Thyroid gland (tissue), 4 donors: ENCODE results near the gene ATE1. TPM values are rescaled to one million over a fixed set of nuclear protein-coding genes. Genes with fewer than 3 reads are reported as not detected.
"Not testable (repeated sequence)": the region's sequence is repeated elsewhere in the genome, so short reads cannot be mapped to it uniquely, and the experiment has no call there.

Experiments
- DNase-seq, 2 donors: peaks; one replicate each; pipeline ENCODE4 v3.0.0-alpha.2; 2019
- H3K27ac ChIP-seq, 3 donors: fragments of 200-600 bp; sonication (generic); 1 replicate in 2 of 3; 2 replicates in 1 of 3; pipeline ENCODE4 v1.5.1; 2016 to 2019; ENCODE audit warnings: mild to moderate bottlenecking in 1 of 3, moderate library complexity in 1 of 3
- H3K27me3 ChIP-seq: fragments of 200-600 bp; sonication (generic); one replicate; pipeline ENCODE4 v1.5.1; 2019
- H3K36me3 ChIP-seq, 2 donors: fragments of 200-600 bp; sonication (generic); one replicate each; pipeline ENCODE4 v1.5.1; 2016 to 2019
- H3K4me1 ChIP-seq, 2 donors: fragments of 200-600 bp; sonication (generic); one replicate each; pipeline ENCODE4 v1.5.1; 2017 to 2019
- H3K4me3 ChIP-seq, 3 donors: fragments of 200-600 bp; sonication (generic); replicated peaks in 1 of 3; 1 replicate in 2 of 3; 2 replicates in 1 of 3; pipeline ENCODE4 v1.5.1; 2016; ENCODE audit warnings: mild to moderate bottlenecking in 1 of 3
- H3K9me3 ChIP-seq: fragments of 200-600 bp; sonication (generic); one replicate; pipeline ENCODE4 v1.5.1; 2017
- POLR2A ChIP-seq, 2 donors: fragments of 450-650 bp; IDR thresholded peaks; one replicate each; pipeline ENCODE4 v1.6.1; 2017; ENCODE audit warnings: antibody characterized with exemption in 2 of 2, mild to moderate bottlenecking in 2 of 2, moderate library complexity in 1 of 2
- WGBS, 2 donors: methylation state at CpG; one replicate each; pipeline ENCODE4 v1.1.5; 2017; 5-methylcytosine and 5-hydroxymethylcytosine counted together
- intact Hi-C: fragments of 100-400 bp; cut with DNase I; formaldehyde crosslinking; loops from one replicate; pipeline ENCODE4 v1.15.1; 2023
- total RNA-seq, 4 donors: library from RNA; depleted of rRNA; stranded (reverse); fragments of >200 nt; gene quantifications; one replicate each; pipeline ENCODE4 v1.2.3, GENCODE V29; 2016
- TF ChIP-seq, protein P1 (sequence below), 6 experiments: fragments of 200-600 bp in 3 of 6; fragments of 450-650 bp in 3 of 6; sonication (generic) in 3 of 6; IDR thresholded peaks; one replicate each; pipeline ENCODE4 v1.5.1; 2016 to 2019; ENCODE audit warnings: antibody characterized with exemption in 6 of 6, mild to moderate bottlenecking in 2 of 6, inconsistent platforms in 1 of 6, moderate library complexity in 1 of 6

The ATE1 gene
- total RNA-seq, 4 donors from 2014 or later: 47.3 to 66.0 (median 58.0) TPM

DNA sequence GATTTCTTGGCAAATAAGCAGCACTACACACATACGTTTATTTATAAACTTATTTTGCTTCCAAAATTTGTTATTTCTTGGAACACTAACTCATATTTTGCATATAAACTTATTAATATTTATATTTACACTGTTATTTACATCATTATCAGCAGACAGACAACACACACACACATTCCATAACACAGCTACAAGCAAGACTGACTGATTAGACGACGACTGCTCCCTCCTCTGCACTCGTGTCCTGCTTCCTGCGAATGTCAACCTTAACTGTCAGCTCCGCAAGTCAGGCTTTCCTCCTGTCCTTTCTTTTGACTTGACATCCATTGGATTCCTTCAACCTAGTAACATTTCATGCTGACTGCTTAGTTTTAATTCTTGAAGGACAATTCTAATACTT lies 96.6 kb downstream of the ATE1 start:
- H3K36me3 ChIP-seq: peaks cover 0 to 3% of the 10 kb centered on the region in 2 donors
- no peak for TF ChIP-seq POLR2A (IDR thresholded peaks at IDR 0.05)
- TF ChIP-seq, protein P1, sequence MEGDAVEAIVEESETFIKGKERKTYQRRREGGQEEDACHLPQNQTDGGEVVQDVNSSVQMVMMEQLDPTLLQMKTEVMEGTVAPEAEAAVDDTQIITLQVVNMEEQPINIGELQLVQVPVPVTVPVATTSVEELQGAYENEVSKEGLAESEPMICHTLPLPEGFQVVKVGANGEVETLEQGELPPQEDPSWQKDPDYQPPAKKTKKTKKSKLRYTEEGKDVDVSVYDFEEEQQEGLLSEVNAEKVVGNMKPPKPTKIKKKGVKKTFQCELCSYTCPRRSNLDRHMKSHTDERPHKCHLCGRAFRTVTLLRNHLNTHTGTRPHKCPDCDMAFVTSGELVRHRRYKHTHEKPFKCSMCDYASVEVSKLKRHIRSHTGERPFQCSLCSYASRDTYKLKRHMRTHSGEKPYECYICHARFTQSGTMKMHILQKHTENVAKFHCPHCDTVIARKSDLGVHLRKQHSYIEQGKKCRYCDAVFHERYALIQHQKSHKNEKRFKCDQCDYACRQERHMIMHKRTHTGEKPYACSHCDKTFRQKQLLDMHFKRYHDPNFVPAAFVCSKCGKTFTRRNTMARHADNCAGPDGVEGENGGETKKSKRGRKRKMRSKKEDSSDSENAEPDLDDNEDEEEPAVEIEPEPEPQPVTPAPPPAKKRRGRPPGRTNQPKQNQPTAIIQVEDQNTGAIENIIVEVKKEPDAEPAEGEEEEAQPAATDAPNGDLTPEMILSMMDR (IDR thresholded peaks at IDR 0.05): no peak
- no peaks in the 10 kb centered on the region for H3K9me3 ChIP-seq
- no peak for DNase-seq
- no peaks in the 10 kb centered on the region for H3K27me3 ChIP-seq
- WGBS, 2 donors: 94 to 97% methylated on average over 6 of the region's 6 CpGs
- H3K4me3 ChIP-seq: no peak overlapping the region
- H3K4me1 ChIP-seq: no peaks in the 10 kb centered on the region
- H3K27ac ChIP-seq: no peak overlapping the region
- intact Hi-C loops: no loop called here

DNA sequence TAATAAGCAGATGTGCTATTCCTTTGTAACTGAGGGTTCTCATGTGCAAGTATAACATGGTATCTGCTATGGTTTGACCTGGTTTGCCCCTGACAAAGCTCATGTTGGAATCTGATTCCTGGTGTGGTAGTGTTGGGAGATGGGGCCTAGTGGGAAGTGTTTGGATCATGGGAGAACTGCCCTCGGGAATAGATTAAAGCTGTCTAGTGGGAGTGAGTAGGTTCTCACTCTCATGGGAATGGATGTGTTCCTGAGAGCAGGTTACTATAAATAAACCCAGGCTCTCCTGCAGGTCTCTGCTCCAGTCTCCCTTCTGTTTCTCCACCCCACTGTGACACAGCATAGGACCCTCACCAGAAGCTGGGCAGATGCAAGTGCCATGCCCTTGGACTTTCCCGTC lies 97.7 kb downstream of the ATE1 start:
- no peaks in the 10 kb centered on the region for H3K27me3 ChIP-seq
- WGBS, 2 donors: 97 to 100% methylated on average over 2 of the region's 2 CpGs
- H3K36me3 ChIP-seq: no peaks in the 10 kb centered on the region
- TF ChIP-seq POLR2A (IDR thresholded peaks at IDR 0.05): no peak
- TF ChIP-seq, protein P1 (IDR thresholded peaks at IDR 0.05): no peak
- intact Hi-C loops: no loop called here
- no peak overlapping the region for H3K4me3 ChIP-seq
- no peaks in the 10 kb centered on the region for H3K4me1 ChIP-seq
- H3K9me3 ChIP-seq: no peaks in the 10 kb centered on the region
- DNase-seq: no peak
- no peak overlapping the region for H3K27ac ChIP-seq

DNA sequence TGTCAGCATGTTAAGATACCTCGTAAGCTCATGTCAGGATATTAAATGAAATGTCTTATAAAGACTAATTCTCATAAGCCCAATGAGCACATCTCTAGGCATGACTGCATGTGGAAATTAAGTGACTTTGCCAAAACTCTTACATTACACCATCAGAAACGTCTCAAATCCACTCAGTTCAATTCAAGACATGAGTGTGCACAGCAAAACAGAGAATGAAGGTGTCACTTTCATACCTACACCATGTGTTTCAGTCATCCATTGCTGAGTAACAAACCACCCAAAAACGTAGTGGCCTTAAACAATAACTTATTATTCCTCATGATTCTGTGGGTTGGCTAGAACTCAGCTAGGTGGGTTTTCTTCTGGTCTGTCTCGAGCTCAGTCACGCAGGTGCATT lies 99.8 kb downstream of the ATE1 start:
- TF ChIP-seq, protein P1 (IDR thresholded peaks at IDR 0.05): no peak
- TF ChIP-seq POLR2A (IDR thresholded peaks at IDR 0.05): no peak
- 94% methylated on average over 5 of the region's 5 CpGs for WGBS, 2 donors
- H3K36me3 ChIP-seq: no peaks in the 10 kb centered on the region

GRCh38 chr10:121826773-121827172 lies 101.1 kb downstream of the ATE1 start:
- H3K36me3 ChIP-seq, H3K27ac ChIP-seq, H3K4me3 ChIP-seq, H3K9me3 ChIP-seq, H3K4me1 ChIP-seq, DNase-seq, H3K27me3 ChIP-seq: not testable (repeated sequence)
- 95% methylated on average over 5 of the region's 5 CpGs for WGBS, 2 donors
- intact Hi-C loops: loop anchor here (10.0 kb wide), 1 partner anchor 58 kb away; no protein-coding TSS in a partner anchor

More for the DNA sequence above, 99.8 kb downstream of the ATE1 start:
- DNase-seq: no peak
- no peak overlapping the region for H3K4me3 ChIP-seq
- H3K27ac ChIP-seq: no peak overlapping the region
- intact Hi-C loops: loop anchor here (10.0 kb wide), 1 partner anchor 57 kb away; no protein-coding TSS in a partner anchor
- no peaks in the 10 kb centered on the region for H3K27me3 ChIP-seq
- no peaks in the 10 kb centered on the region for H3K9me3 ChIP-seq
- no peaks in the 10 kb centered on the region for H3K4me1 ChIP-seq

GRCh38 chr10:121823993-121824463 lies 103.8 kb downstream of the ATE1 start:
- no peak for DNase-seq
- intact Hi-C loops: loop anchor here (10.0 kb wide), 1 partner anchor 61 kb away; no protein-coding TSS in a partner anchor
- no peaks in the 10 kb centered on the region for H3K36me3 ChIP-seq
- no peak overlapping the region for H3K4me3 ChIP-seq
- TF ChIP-seq, protein P1 (IDR thresholded peaks at IDR 0.05): peak in 5 of 6 experiments; percentile 46 to 69 (median 64)
- TF ChIP-seq POLR2A (IDR thresholded peaks at IDR 0.05): no peak
- H3K9me3 ChIP-seq: no peaks in the 10 kb centered on the region
- no peak overlapping the region for H3K27ac ChIP-seq
- 62 to 67% methylated on average over 5 of the region's 5 CpGs for WGBS, 2 donors
- no peaks in the 10 kb centered on the region for H3K27me3 ChIP-seq
- H3K4me1 ChIP-seq: no peaks in the 10 kb centered on the region
